ENCODE measurements around the gene ELAVL4. TPM values are rescaled to one million over a fixed set of nuclear protein-coding genes. Genes with fewer than 3 reads are reported as not detected.
A peak's percentile ranks its signal among the peaks of the same experiment; 100 is the strongest.

Gene ELAVL4
- total and polyA plus RNA-seq, 9 of the 15 experiments (the other 6 are each of a cell fraction or from before 2014, with no cell fraction given) = not detected

DNA sequence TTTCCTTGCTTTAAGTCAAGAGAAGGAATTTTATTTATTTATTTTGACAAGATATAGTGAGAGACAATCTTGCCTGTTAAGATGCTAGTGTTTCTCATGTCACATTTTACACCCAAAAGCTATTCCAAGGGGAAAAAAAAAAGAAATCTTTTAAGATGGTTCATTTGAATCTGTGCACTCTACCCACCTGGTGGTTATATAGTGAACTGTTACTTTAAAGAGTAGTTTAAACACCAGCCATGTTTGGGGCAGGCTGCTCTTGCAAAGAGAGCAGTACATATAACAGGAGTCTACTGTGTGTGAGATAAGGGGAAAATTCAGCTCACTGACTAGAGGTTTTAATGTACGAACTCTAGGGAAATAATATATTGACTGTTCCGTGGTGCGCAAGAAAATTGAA, 3.3 kb upstream of the ELAVL4 start:
- no TSS peak for BruUV-seq (replicated peaks)
- FAIRE-seq = no peak
- WGBS (ENCODE audit: insufficient coverage, low coverage, missing lambda C conversion rate) = 6% methylated on average over 3 of the region's 3 CpGs

More for the DNA sequence above, 3.3 kb upstream of the ELAVL4 start:
- Histone ChIP-seq H3K9ac (ENCODE audit: insufficient read depth in 1 of 2, low read depth in 2 of 2, low read length in 2 of 2) (no peak overlapping the region), H2AFZ (ENCODE audit: low read depth, low read length) (no peak overlapping the region), H3K4me2 (ENCODE audit: insufficient read depth, low read length) (no peak overlapping the region), H3K79me2 (ENCODE audit: control insufficient read depth, insufficient read depth, low read length) (no peaks in the 10 kb centered on the region), H3K4me1 (replicated peaks in 1 of 2; ENCODE audit: control insufficient read depth in 2 of 2, insufficient read depth in 2 of 2, low read length in 2 of 2) (no peaks in the 10 kb centered on the region), H4K20me1 (replicated peaks; ENCODE audit: control insufficient read depth, insufficient read depth, low read length) (no peaks in the 10 kb centered on the region), H3K36me3 (ENCODE audit: control insufficient read depth, insufficient read depth, low read length) (no peaks in the 10 kb centered on the region), H3K9me1 (ENCODE audit: control insufficient read depth, insufficient read depth, low read length) (no peaks in the 10 kb centered on the region), H3K9me3 (replicated peaks; ENCODE audit: control insufficient read depth, insufficient read depth, low read depth, low read length) (no peaks in the 10 kb centered on the region), H3K27me3 (ENCODE audit: control insufficient read depth in 2 of 2, insufficient read depth in 2 of 2, low read length in 2 of 2) (no peaks in the 10 kb centered on the region), H3K4me3 (no peak overlapping the region), H3K27ac (ENCODE audit: extremely low read depth, low read depth, low read length) (no peak overlapping the region)
- TF ChIP-seq BRD4 (IDR thresholded peaks at IDR 0.05) (no peak), MEIS2 (IDR thresholded peaks at IDR 0.05; ENCODE audit: partially characterized antibody) (no peak), KDM5B (IDR thresholded peaks at IDR 0.05; ENCODE audit: insufficient replicate concordance, low read depth, low read length) (no peak), ZNF121 (CRISPR knock-in tag; conservative IDR thresholded peaks at IDR 0.05) (no peak), ZNF146 (CRISPR knock-in tag; IDR thresholded peaks at IDR 0.05; ENCODE audit: unreplicated experiment) (no peak), POU5F1 (IDR thresholded peaks at IDR 0.05; ENCODE audit: borderline replicate concordance, low read depth, low read length, partially characterized antibody) (no peak), CCAR2 (IDR thresholded peaks at IDR 0.05; ENCODE audit: low read depth, low read length) (no peak), ESRRA (IDR thresholded peaks at IDR 0.05; ENCODE audit: borderline replicate concordance, low read depth) (no peak), DMBX1 (CRISPR knock-in tag; IDR thresholded peaks at IDR 0.05; ENCODE audit: borderline replicate concordance) (no peak), CXXC5 (CRISPR knock-in tag; IDR thresholded peaks at IDR 0.05) (no peak), RAD51 (IDR thresholded peaks at IDR 0.05; ENCODE audit: borderline replicate concordance, low read depth) (no peak), CTBP1 (IDR thresholded peaks at IDR 0.05; ENCODE audit: borderline replicate concordance) (no peak), ADNP (tag; IDR thresholded peaks at IDR 0.05) (no peak)
- TF ChIP-seq, protein P1, sequence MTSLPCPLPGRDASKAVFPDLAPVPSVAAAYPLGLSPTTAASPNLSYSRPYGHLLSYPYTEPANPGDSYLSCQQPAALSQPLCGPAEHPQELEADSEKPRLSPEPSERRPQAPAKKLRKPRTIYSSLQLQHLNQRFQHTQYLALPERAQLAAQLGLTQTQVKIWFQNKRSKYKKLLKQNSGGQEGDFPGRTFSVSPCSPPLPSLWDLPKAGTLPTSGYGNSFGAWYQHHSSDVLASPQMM (CRISPR knock-in tag; IDR thresholded peaks at IDR 0.05) = no peak
- TF ChIP-seq, protein P2, sequence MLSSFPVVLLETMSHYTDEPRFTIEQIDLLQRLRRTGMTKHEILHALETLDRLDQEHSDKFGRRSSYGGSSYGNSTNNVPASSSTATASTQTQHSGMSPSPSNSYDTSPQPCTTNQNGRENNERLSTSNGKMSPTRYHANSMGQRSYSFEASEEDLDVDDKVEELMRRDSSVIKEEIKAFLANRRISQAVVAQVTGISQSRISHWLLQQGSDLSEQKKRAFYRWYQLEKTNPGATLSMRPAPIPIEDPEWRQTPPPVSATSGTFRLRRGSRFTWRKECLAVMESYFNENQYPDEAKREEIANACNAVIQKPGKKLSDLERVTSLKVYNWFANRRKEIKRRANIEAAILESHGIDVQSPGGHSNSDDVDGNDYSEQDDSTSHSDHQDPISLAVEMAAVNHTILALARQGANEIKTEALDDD (IDR thresholded peaks at IDR 0.05) = no peak
- TF ChIP-seq, protein P3, sequence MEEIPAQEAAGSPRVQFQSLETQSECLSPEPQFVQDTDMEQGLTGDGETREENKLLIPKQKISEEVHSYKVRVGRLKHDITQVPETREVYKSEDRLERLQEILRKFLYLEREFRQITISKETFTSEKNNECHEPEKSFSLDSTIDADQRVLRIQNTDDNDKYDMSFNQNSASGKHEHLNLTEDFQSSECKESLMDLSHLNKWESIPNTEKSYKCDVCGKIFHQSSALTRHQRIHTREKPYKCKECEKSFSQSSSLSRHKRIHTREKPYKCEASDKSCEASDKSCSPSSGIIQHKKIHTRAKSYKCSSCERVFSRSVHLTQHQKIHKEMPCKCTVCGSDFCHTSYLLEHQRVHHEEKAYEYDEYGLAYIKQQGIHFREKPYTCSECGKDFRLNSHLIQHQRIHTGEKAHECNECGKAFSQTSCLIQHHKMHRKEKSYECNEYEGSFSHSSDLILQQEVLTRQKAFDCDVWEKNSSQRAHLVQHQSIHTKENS (CRISPR knock-in tag; IDR thresholded peaks at IDR 0.05) = no peak
- ChIA-PET CTCF (ENCODE audit: low intra/inter-chr PET ratio) (no interaction called here), POLR2A (interaction anchor here (0.8 kb wide), 1 partner anchor 8 kb away, joined by 3 read pairs; no protein-coding TSS in a partner anchor)
- intact Hi-C loops (cut with micrococcal nuclease) = no loop called here
- peak in 3 of 4 experiments; percentile 5 to 25 (median 15) for DNase-seq (ENCODE audit: extremely low read depth in 1 of 4, low spot score in 3 of 4)
- in situ Hi-C loops (cut with MboI) = no loop called here
- ATAC-seq = peak; percentile 73
